Fibroblast of lung (primary cell): ENCODE measurements around the gene ZKSCAN3.

Experiments
- CTCF ChIP-seq, 2 donors: IDR thresholded peaks in 1 of 2; conservative IDR thresholded peaks in 1 of 2; 1 replicate in 1 of 2; 2 replicates in 1 of 2; pipeline ENCODE4 v1.5.1; 2011 to 2012; ENCODE audit warnings: low read length in 2 of 2, control low read depth in 1 of 2, inconsistent platforms in 1 of 2, low read depth in 1 of 2, mild to moderate bottlenecking in 1 of 2
- EZH2 ChIP-seq: IDR thresholded peaks from 2 replicates; pipeline ENCODE4 v1.5.1; 2012; ENCODE audit warnings: low read length, control low read depth, mild to moderate bottlenecking; ENCODE audit errors: missing control alignments

GRCh38 chr6:28407401-28407800 lies 57.7 kb downstream of the ZKSCAN3 start:
- TF ChIP-seq CTCF (conservative IDR thresholded peaks at IDR 0.05 in 1 of 2, IDR thresholded peaks at IDR 0.05 in 1 of 2; ENCODE audit: low read depth in 1 of 2, low read length in 2 of 2) (no peak), EZH2 (no peak)
